NCI-H446 treated with DMSO at 0.1 percent for 48 hours (cell line): ENCODE data around the gene TMBIM4.
"Not testable (repeated sequence)": the region's sequence is repeated elsewhere in the genome, so short reads cannot be mapped to it uniquely, and the experiment has no call there.

Source experiments
- DNase-seq: peaks from one replicate; lab custom pipeline; 2025; lab: John Stamatoyannopoulos, UW

TMBIM4 gene, protein sequence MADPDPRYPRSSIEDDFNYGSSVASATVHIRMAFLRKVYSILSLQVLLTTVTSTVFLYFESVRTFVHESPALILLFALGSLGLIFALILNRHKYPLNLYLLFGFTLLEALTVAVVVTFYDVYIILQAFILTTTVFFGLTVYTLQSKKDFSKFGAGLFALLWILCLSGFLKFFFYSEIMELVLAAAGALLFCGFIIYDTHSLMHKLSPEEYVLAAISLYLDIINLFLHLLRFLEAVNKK

DNA sequence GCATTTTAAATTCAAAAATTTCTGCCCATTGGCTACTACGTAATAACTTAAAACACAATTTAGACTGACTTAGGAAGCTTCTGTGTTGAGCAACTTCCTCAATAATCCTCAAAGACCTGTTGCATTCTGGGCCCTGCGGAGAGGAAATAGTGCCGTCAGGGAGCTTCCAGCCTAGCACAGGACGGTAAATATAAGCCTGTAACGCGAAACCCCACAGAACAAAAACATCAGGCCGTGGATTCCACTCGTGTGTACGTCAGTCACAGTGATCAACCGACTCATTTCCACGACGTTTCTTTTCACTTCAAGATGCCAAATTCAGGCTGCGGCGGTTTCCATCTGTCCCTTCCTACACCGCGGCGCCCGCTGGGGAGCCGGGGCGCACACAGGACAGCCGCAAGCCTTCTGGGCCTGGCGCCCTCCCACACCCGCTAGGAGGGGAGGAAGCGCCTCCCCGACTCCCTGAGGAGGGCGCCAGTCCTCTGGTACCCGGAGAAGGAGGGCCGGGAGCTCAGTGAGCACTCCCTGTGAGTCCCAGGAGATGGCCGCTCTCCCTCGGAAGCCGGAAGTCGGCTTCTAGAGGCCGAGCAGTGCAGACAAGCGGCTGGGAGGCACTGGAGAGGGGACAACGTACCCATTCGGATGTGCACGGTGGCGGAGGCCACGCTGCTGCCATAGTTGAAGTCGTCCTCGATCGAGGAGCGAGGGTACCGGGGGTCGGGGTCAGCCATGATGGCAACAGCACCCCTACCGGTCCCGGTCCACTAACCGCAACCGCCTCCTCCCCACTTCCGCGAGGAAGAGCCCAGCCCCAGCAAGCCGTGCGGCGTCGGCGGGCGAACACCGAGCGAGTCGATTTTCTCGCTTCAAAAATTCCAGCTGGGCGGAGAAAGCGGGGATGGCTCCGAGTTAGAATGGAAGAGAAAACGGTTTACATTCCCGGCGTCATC, at the start of gene TMBIM4:
Gene TMBIM4 (minus strand): TSS at position 776 of the 950 bp plus-strand sequence. CDS start 45 bp downstream, at position 731.
- DNase-seq = peak; percentile 71

DNA sequence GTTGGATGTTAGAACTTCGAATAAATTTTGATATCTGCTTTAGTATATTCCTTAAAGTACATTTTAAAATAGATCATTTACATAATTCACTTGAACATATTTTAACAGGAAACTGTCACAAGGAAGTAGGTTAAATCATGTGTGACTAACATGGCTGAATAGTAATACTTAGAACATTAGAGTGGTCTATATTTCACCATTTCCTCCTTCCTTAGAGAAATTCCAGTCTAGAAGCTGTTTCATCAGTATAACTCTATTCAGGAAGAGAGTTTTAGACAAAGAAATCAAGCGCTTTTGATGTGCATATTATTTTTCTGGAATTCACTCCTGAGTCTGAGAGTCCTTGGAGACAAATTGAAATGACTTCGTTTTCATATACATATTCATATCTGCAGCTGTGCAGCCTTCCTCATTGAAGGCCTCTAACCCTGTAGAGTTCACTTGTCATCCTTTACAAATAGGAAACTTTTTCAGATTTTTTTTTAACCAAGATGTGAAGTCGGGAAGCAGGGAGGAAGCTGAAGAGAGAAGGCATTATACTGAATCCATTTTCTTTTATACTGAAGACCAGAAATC, 47.6 kb upstream of the TMBIM4 start:
- no peak for DNase-seq

DNA sequence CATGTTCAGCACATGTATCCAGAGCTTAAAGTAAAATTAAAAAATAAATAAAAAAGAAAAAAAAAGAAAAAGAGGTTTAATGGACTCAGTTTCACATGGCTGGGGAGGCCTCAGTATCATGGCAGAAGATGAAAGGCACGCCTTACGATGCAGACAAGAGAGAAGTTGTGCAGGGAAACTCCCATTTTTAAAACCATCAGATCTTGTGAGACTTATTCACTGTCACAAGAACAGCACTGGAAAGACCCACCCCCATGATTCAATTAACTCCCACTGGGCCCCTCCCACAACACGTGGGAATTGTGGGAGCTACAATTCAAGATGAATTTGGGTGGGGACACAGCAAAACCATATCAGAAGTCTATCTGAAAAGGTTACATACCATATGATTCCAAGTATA, 43.2 kb upstream of the TMBIM4 start:
- DNase-seq = not testable (repeated sequence)

DNA sequence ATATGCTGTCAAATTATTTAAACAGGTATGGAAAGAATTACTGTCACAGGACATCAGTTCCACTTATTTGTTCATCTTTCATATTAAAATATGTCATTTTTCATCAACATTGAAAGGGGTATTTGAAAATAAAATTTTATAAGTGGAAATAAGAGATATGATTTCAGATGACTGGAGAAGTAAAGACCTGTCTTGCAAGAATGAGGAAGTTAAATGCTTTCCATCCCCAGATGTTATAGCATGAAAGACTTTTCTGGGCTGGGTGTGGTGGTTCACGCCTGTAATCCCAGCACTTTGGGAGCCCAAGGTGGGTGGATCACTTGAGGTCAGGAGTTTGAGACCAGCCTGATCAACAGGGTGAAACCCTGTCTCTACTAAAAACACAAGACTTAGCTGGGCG, 41.8 kb upstream of the TMBIM4 start:
- not testable (repeated sequence) for DNase-seq

DNA sequence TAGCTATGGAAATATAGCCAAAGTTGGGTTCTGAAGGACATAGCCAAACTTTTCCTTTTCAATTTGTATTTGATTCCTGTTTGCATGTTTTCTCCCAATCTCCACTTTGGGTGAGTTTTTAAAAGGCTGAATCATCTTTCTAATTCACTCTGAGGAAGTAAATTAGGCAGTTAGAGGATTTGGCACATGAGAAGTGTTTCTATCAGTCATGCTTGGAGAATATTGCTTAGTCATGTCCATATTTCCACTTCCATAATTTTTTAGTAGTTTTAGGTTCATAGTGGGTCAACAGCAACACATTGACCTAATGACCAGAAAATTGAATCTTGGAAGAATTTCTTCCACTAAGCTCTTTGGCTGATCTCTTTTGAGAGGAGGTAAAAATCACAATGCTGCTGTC, 41.0 kb upstream of the TMBIM4 start:
- no peak for DNase-seq

DNA sequence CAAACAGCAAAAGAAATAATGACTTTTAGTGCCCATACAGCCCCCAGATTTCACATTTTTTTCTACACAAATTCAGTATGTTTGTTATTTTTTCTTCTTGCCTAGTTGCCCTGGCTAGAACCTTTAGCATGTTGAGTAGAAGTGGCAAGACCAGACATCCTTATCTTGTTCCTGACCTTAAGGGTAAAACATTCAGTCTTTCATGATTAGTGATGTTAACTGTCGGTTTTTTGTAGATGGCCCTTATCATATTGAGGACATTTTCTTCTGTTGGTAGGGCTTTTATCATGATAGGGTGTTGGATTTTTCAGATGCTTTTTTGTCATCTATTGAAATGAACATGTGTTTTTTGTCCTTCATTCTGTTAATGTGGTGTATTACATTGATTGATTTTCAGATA, 36.3 kb upstream of the TMBIM4 start:
- DNase-seq = no peak

DNA sequence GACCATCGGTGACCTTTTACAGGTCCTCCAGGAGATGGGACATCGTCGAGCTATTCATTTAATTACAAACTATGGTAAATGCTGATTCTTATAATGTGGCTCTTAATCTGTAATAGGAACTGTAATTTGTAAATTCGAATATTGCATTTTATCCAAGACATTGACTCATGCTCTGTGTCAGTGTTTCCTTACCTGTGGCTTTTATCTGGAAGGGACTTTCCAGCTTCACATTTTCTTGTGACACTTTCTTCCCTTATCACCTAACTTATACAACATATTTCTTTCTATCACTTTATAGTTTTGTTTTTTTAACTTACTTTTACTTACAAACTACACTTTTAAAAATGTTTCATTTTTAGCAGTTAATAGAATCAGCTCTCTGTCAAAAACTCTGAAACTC, 34.0 kb upstream of the TMBIM4 start:
- no peak for DNase-seq

DNA sequence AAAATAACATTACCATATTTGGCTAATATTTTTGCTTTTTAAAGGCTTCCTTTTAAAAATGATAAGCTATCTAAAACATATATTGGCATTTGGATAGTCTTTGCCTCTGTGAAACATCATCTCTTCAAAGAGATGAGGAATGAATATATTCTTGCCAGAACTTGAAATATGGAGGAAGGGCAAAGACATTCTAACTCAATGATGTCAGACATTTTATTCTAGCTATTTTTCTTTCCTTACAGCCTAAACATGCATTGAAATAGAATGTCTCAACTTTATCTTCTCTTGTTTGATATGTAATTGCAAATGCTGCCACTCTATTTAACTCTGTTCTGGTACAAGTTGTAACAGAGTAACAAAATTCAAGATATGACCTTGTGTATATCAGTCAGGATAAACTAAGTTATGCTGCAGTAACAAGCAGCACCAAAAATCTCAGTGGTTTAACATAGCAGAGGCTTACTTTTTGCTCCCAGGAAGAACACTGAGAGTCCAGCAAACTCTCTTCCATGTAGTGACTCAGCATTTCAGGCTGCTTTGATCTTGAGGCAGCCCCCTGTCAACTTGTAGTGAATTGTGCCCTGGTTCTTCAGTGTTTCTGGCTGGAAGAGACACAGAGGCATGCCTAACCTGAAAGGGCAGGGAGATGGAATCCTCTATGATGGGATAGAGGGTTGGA, 30.2 kb upstream of the TMBIM4 start:
- no peak for DNase-seq

DNA sequence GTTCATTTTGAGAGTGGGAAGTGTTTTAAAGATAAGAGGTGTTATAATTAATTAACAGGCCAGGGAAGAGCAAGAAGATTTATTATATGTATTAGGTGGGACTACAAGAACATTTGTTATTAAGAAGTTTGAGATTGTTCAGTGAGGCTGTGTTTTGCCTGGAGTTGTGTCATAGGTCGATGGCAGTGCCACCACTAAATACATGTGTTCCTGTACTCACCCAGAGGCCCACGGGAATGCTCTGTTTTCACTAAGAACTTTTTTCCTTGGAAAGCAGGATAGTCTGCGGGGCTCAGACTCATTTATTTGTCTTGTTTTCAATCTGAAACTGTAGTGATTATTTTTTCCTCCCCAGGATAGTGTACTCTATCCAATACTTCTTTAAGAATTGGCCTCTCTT, 29.3 kb upstream of the TMBIM4 start:
- DNase-seq = no peak

DNA sequence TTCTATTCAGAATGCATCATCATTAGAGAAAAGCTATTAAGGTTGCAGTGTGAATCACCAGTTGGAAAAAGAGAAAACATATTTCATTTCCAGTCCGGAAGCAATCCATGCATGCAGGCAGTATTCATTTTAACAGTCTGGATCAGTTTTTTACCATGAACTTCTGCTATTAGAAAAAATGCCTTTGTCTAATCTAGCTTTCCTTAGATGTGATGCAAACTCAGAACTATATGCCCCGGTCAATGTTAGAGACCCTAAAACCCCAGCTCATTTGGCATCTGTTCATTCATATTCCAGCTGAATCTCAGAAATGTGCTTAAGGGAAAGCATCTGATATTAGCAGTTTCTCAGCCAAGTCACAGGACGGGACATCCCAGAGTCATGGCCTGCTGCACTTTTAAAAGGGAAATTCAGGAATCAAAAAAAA, 27.7 kb upstream of the TMBIM4 start:
- no peak for DNase-seq

DNA sequence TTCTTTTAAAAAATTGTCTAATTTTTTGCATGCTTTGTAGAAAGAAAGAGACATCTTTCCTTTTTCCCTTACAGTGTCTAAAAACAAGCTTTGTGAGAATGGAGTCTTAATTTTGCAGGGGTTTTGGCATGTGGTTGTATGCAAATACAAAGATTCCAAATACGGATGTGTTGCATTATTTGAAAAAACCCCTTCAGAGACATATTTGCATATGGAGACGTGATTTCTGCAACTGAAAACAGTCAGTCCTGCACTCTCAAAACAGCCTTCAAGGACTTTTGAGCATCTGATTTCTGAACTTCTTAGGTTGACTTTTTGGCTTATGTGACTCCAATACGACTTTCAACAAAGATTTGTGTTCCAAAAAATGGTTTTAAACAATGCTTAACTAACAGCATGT, 27.0 kb upstream of the TMBIM4 start:
- DNase-seq = no peak

DNA sequence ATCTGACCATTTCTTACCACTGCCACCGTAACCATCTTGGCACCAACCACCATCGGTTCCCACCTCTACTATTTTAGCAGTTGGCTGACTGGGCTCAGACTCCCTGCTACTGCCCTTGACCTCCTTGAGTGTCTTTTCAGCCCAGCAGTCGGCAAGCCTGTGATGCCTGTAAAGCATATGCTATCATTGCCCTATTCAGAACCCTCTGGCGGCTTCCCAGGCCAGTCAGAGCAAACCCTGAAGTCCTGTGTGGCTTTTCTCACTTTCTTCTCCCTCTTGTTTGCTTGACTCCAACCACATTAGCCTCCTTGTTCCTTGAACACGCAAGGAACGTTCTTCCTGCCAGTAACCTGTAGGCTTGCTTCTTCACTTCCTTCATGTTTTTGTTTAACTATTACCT, 25.4 kb upstream of the TMBIM4 start:
- no peak for DNase-seq

DNA sequence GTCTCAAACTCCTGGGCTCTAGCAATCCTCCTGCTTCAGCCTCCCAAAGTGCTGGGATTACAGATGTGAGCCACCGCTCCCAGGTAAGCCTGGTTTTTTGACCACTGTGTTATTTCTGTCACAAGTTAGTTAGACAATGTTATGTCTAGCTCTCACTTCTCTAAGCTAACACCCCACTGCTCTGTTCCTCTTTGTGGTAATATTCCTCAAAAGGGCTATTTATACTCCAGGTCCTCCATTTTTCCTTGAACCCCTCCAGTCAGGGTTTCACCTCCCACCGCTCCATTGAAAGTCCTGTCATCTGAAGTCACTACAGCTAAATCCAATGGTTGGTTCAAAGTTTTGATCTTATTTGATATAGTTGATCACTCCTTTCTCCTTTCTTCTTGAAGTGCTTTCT, 24.3 kb upstream of the TMBIM4 start:
- DNase-seq = no peak

DNA sequence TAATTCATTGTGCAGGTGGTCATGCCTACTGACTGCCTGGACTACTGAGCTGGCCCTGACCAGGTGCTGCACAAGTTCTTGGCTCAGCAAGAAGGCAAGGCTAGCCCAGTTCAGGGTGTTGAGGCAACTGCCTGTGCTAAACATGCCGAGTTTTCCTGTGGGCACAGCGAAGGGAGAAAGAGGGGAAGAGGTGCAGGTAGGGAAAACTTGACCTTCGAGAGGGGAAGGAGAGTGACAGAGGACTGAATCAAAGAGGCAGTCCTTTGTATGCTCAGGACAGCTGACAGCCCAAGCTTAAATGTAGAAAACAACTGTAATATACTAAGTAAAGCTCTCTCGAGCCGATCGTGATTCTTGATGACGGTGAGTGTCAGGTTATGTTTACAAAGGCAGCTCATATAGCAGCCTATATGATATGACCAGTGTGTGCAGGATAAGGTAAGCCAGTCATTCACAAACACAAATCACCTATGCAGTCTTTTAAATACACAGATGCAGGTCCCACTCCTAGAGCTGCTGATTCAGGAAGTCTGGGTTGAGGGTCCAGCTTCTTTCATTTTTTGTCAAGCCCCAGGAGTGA, 21.8 kb upstream of the TMBIM4 start:
- DNase-seq = no peak

DNA sequence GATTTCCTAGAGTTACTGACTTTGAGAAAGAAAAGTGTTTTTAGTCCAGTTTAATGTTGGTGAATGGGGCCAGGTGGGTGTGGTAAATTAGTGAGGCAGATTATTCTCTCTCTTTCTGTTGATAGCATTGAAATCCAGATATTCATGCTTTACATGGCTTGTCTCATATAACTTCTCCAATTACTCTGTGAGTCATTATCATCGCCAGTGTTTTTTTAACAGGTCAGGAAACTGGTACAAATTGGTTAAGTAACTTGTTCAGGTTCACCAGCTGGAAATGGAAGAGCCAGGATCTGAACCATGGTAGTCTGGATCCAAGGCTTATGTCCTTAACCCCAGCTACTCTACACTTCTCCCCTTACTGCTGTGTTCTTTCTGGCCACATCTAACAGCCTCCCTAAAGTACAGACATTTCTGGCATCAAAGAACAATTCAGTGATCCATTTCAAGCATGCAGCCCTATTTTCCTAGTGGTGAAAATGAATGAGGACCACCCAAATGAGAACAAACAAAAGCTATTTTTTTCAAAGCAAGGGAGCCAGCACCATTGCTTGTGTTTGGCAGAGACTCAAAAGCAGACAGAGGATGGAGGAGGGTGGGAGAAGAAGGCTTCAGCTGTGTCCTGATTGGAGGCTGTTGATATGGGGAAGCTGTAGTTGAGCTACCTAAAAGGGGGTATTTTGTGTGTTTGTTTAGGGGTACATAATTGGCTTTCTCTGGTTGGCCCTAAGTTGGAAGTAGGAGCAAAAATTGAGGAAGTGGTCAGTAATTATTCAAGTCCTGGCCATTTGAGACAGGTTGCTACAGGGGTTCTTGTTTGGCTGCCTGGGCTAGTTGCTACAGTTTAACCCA, 20.9 kb upstream of the TMBIM4 start:
- DNase-seq = no peak

DNA sequence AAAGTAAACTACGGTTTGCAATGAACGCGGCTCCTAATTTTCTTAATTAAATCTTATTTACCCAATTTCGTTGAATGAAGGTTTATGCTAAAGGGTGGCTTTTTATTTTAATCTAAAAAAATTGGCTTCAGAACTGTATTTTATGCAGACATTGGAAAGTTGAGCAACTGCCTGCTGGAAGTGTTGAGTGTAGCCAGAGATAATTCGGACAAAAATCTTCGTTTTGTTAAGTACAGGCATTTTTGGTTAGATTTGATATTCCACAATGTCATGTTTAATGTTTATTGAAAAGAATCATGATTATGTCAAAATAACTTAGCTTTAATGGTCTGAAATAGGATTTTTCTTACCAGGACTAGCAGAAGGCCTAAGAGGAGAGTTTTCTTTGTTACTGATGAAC, 20.1 kb upstream of the TMBIM4 start:
- DNase-seq = no peak

DNA sequence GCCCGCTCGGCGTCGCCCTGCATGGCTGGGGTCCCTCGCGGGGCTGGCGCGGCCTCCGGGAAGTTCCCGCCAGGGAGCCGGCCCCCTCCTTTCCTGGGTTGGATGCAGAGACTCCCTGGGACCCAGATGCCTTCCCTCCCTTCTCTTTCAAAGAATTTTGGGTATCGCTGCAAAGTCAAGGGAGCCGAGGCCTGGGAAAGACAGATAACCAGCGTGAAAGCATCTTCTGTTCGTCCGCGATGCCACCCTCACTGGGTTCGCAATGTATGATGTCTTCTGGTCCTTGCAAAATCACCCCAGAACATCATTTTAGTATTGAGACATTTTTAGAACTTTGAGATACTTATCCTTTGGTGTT, 19.7 kb upstream of the TMBIM4 start:
- DNase-seq = no peak

DNA sequence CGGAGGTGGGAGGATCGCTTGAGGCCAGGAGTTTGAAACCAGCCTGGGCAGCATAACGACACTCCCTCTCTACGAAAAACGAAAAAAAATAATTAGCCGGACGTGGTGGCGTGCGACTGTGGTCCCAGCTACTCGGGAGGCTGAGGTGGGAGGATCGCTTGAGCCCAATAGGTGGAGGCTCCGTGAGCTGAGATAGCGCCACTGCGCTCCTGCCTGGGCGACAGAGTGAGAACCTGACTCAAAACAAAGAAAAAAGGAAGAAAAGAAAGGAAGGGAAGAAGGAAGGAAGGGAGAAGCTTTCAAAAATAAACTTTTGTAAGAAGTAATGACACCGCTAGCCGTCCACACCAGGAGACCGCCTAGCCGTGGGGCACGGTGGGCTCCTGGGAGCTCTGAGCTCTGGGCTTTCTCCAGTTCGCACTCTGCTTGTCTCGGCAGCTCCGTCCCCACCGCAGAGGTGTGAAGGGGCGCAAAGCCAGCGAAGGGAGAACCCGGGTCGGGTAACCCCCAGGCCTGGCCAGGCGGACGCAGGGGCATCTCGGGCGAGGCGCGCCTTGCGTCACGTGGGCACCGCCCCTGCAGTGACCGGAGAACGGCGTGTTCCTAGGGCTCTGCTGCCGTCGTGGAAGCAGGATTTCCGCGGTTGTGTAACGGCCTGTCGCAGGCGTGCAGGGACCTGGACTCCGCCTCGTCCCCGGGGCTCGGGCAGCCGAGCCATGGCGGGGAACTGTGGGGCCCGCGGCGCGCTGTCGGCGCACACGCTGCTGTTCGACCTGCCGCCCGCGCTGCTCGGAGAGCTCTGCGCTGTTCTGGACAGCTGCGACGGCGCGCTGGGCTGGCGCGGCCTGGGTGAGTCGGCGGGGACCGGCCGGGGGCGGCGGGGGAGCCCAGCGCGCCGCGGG, 19.0 kb upstream of the TMBIM4 start, which contains the start of gene IRAK3:
Gene IRAK3 (plus strand): TSS at position 631 of the 902 bp plus-strand sequence. CDS start 86 bp downstream, at position 717.
- no peak for DNase-seq

DNA sequence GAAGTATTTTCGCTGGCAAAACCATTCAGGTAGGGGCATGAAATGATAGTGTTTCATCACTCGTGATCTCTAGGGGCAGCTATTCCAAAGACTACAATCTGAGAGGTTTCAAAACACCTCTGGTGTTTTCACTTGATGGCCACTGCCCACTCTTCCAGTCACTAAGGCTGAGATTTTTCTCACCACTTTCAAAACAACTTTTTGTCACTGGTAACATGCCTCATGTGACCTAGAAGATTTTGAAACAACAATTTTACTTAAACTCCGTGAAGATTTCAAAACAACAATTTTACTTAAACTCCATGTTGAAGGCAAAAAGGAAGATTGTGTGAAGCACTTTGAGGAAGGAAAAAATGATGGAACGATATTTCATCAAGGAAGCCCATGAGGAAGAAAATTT, 18.0 kb upstream of the TMBIM4 start:
- no peak for DNase-seq

DNA sequence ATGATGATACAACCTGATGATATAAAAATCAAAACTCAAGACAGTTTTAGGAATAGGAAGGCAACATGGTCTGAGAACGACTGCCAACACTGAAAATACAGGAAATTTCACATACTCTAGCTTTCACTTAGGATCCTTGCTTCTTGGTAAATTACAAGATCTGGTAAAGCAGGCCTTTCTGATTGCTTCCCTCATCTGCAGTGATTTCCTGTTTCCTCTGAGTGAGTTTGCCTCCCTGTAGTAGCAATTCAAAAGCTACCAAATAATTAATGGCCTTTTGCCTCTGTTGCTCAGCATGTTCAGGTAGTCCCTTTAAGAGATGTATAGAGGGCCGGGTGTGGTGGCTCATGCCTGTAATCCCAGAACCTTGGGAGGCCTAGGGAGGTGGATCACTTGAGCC, 17.2 kb upstream of the TMBIM4 start:
- no peak for DNase-seq
